ENCODE measurements around the gene AP2A1. TPM values are rescaled to one million over a fixed set of nuclear protein-coding genes. Genes with fewer than 3 reads are reported as not detected.

AP2A1 gene
- total RNA-seq, 1 donor from 2014 or later, result 65.5 TPM

DNA sequence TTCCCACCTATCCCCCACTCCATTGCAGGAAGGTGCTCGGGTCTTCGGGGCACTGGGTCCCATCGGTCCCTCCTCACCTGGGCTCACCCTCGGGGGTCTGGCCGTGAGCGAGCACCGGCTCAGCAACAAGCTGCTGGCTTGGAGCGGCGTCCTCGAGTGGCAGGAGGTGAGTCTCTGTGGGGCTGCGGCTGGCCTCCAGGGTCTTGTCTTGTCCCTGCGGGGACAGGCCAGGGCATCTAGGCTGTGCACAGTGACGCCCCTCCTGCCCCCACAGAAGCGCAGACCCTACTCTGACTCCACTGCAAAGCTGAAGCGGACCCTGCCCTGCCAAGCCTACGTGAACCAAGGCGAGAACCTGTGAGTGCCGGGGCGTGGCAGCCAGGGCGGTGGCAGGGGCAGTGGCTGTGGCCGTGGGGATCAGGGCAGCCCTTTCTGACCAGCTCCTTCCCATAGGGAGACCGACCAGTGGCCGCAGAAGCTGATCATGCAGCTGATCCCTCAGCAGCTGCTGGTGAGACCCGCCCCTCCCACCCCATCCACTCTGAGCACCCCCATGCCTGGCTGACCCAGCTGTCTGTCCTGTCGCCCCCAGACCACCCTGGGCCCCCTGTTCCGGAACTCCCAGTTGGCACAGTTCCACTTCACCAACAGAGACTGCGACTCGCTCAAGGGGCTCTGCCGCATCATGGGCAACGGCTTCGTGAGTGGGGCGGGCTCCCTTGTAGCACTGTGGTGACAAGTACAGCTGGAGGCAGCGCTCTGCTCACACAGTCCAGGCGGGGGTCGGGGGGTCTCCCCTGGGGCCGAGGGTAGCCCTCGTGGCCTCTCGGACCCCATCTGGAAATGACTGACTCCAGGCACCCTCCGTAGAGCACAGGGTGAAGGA is 87.8 kb downstream of the AP2A1 start:
- no peak overlapping the region for H3K4me3 ChIP-seq
- H3K9me3 ChIP-seq (replicated peaks), result no peaks in the 10 kb centered on the region
- H3K4me1 ChIP-seq, result peaks cover 44% of the 10 kb centered on the region
- intact Hi-C loops (cut with micrococcal nuclease), result no loop called here
- DNase-seq, result no peak
- H3K36me3 ChIP-seq, result peaks cover 52% of the 10 kb centered on the region
- H3K27ac ChIP-seq (replicated peaks), result no peak overlapping the region
- no peaks in the 10 kb centered on the region for H3K27me3 ChIP-seq (ENCODE audit: low read depth)
- TF ChIP-seq, protein P1, sequence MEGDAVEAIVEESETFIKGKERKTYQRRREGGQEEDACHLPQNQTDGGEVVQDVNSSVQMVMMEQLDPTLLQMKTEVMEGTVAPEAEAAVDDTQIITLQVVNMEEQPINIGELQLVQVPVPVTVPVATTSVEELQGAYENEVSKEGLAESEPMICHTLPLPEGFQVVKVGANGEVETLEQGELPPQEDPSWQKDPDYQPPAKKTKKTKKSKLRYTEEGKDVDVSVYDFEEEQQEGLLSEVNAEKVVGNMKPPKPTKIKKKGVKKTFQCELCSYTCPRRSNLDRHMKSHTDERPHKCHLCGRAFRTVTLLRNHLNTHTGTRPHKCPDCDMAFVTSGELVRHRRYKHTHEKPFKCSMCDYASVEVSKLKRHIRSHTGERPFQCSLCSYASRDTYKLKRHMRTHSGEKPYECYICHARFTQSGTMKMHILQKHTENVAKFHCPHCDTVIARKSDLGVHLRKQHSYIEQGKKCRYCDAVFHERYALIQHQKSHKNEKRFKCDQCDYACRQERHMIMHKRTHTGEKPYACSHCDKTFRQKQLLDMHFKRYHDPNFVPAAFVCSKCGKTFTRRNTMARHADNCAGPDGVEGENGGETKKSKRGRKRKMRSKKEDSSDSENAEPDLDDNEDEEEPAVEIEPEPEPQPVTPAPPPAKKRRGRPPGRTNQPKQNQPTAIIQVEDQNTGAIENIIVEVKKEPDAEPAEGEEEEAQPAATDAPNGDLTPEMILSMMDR (IDR thresholded peaks at IDR 0.05; ENCODE audit: borderline replicate concordance), result no peak

DNA sequence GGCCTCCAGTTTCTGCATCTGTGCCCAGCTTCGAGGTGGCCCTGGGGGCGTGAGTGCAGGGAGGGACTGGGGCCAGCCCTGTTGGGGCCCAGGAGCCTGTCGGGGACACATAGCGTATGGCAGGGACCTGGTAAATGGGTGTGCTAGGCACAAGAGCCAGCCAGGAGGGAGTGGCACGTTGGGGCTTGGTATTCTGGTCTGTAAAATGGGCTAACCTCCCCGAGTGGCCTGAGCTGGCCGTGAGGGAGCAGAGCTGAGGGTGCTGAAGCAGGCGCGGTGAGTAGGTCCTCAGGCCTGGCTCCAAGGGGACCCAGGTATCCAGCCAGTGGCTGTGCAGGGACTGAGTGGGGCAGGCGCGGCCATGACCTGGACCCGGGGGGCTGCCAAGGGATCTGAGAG is 88.5 kb downstream of the AP2A1 start:
- H3K4me3 ChIP-seq, result no peak overlapping the region
- peaks cover 58% of the 10 kb centered on the region for H3K36me3 ChIP-seq
- H3K4me1 ChIP-seq, result peaks cover 37% of the 10 kb centered on the region
- TF ChIP-seq, protein P1 (IDR thresholded peaks at IDR 0.05; ENCODE audit: borderline replicate concordance), result no peak
- no peak for DNase-seq
- H3K27ac ChIP-seq (replicated peaks), result no peak overlapping the region
- intact Hi-C loops (cut with micrococcal nuclease), result no loop called here
- H3K9me3 ChIP-seq (replicated peaks), result no peaks in the 10 kb centered on the region
- H3K27me3 ChIP-seq (ENCODE audit: low read depth), result no peaks in the 10 kb centered on the region

DNA sequence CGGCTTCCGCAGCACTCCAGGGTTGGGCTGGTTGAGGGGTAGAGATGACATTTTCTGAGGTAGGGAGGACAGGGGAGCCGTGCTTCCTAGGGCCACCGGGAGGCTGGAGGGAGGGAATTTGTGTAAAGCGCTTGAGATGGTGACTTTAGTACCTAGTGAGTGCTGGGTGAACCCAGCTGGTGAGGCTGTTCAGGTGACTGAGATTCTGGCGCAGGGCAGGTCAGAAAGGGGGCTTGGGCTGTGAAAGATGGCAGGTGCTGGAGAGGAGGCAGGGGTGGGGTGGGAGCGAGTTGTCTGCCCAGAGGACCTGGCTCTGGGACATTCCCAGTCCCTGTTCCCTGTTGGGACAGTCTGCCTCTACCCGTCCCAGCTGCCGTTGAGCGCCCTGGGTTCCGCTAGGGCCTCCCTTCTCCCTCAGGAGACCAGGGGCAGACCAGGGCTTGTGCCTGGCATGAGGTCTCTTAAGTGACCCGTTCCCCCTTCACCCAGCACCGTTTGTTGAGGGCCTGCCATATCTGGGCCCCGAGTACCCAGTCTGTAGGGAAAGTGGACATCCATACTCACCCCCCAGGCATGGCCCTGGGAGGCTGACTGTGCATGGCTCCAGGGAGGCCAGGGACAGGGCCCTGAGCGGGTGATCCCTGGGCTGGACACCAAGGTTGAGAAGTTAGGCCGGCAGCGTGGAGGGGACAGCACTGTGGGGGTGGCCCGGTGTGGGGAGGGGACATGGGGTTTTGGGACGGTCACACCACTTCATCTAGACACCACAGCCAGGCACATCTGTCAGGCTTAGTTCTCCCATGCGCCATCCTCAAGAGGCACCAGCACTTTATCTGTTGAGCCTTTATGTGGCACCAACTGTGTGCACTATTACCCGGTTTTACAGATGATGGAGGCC is 89.1 kb downstream of the AP2A1 start:
- Histone ChIP-seq H3K36me3 (peaks cover 65% of the 10 kb centered on the region), H3K9me3 (replicated peaks) (no peaks in the 10 kb centered on the region), H3K4me3 (no peak overlapping the region), H3K27ac (replicated peaks) (no peak overlapping the region), H3K4me1 (peaks cover 38% of the 10 kb centered on the region), H3K27me3 (ENCODE audit: low read depth) (no peaks in the 10 kb centered on the region)
- TF ChIP-seq, protein P1 (IDR thresholded peaks at IDR 0.05; ENCODE audit: borderline replicate concordance), result no peak
- no peak for DNase-seq
- intact Hi-C loops (cut with micrococcal nuclease), result no loop called here

DNA sequence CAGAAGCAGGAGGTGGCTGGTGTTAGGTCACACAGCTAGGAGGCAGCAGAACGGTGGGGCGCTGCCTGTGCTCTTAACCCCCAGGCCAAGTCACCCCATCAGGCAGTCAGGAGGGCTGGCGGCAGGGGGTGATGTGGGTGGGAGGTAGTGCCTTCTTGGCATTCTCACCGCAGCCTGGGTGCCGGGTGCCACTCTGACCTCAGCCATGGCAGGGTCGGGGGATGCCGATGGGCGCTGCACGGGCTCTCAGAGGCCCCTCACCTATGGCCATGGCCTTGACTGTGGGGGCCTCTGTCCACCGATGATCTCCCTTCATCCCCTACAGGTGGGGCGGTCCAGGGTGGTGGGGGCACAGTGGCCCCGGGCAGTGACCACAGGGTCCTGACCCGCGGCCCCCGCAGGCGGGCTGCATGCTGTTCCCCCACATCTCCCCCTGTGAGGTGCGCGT is 89.8 kb downstream of the AP2A1 start:
- Histone ChIP-seq H3K4me1 (peaks cover 44% of the 10 kb centered on the region), H3K36me3 (peaks cover 71% of the 10 kb centered on the region), H3K27me3 (ENCODE audit: low read depth) (no peaks in the 10 kb centered on the region), H3K9me3 (replicated peaks) (no peaks in the 10 kb centered on the region), H3K4me3 (no peak overlapping the region), H3K27ac (replicated peaks) (no peak overlapping the region)
- TF ChIP-seq, protein P1 (IDR thresholded peaks at IDR 0.05; ENCODE audit: borderline replicate concordance), result no peak
- no peak for DNase-seq
- intact Hi-C loops (cut with micrococcal nuclease), result no loop called here

Small RNA genes lying within 50 kb of the gene (microRNA-seq; reads per million reads assigned to microRNA genes)
- gene MIR4749 (not detected), gene MIR6799 (not detected), gene MIR6800 (not detected)

Other genes starting within 250 kb of the AP2A1 start
- 7.5 TPM for gene RCN3, start 239.0 kb upstream of the AP2A1 start, total RNA-seq
- gene NOSIP, start 186.4 kb upstream of the AP2A1 start, total RNA-seq, result 47.3 TPM
- gene PRRG2, start 185.7 kb upstream of the AP2A1 start, total RNA-seq, result 0.88 TPM
- gene PRR12, start 175.8 kb upstream of the AP2A1 start, total RNA-seq, result 15.5 TPM
- 116 TPM for gene RRAS, start 126.9 kb upstream of the AP2A1 start, total RNA-seq
- 38.8 TPM for gene SCAF1, start 124.8 kb upstream of the AP2A1 start, total RNA-seq
- 34.5 TPM for gene IRF3, start 101.1 kb upstream of the AP2A1 start, total RNA-seq
- 11.4 TPM for gene BCL2L12, start 101.1 kb upstream of the AP2A1 start, total RNA-seq
- 112 TPM for gene PRMT1, start 89.7 kb upstream of the AP2A1 start, total RNA-seq
- 0.49 TPM for gene ADM5, start 77.4 kb upstream of the AP2A1 start, total RNA-seq
- gene CPT1C, start 75.9 kb upstream of the AP2A1 start, total RNA-seq, result 2.5 TPM
- 0.38 TPM for gene TSKS, start 3.7 kb upstream of the AP2A1 start, total RNA-seq
- gene FUZ, start 46.3 kb downstream of the AP2A1 start, total RNA-seq, result 18.3 TPM
- 65.8 TPM for gene MED25, start 51.3 kb downstream of the AP2A1 start, total RNA-seq
- 104 TPM for gene PTOV1, start 84.2 kb downstream of the AP2A1 start, total RNA-seq
- gene PNKP, start 100.6 kb downstream of the AP2A1 start, total RNA-seq, result 45.1 TPM
- gene AKT1S1, start 110.4 kb downstream of the AP2A1 start, total RNA-seq, result 36.0 TPM
- 47.5 TPM for gene TBC1D17, start 110.7 kb downstream of the AP2A1 start, total RNA-seq
- gene IL4I1, start 129.9 kb downstream of the AP2A1 start, total RNA-seq, result not detected
- gene ATF5, start 162.2 kb downstream of the AP2A1 start, total RNA-seq, result 8.6 TPM
- gene NUP62, start 162.5 kb downstream of the AP2A1 start, total RNA-seq, result 28.4 TPM
- 0.55 TPM for gene SIGLEC11, start 194.2 kb downstream of the AP2A1 start, total RNA-seq

All from left ventricle myocardium inferior (tissue), 1 donor.